ENCODE results near the gene PAN3. TPM values are rescaled to one million over a fixed set of nuclear protein-coding genes. Genes with fewer than 3 reads are reported as not detected.

PAN3 gene
- total RNA-seq, 1 donor from 2014 or later: 36.1 TPM

- no peaks in the 10 kb centered on the region for H3K9me3 ChIP-seq
- no peak overlapping the region for H3K4me3 ChIP-seq
- no peaks in the 10 kb centered on the region for H3K4me1 ChIP-seq
- H3K27ac ChIP-seq: no peak overlapping the region
- no peak for DNase-seq (ENCODE audit: extremely low spot score in 2 of 2)
- H3K36me3 ChIP-seq: no peaks in the 10 kb centered on the region
- TF ChIP-seq POLR2A (IDR thresholded peaks at IDR 0.05) (no peak), POLR2AphosphoS5 (IDR thresholded peaks at IDR 0.05; ENCODE audit: insufficient read depth in 1 of 2, low read depth in 1 of 2) (no peak), CTCF (IDR thresholded peaks at IDR 0.05) (no peak)
- no peaks in the 10 kb centered on the region for H3K27me3 ChIP-seq
- intact Hi-C loops (cut with DNase I): no loop called here
Measured at GRCh38 chr13:28229522-28230411, 91.4 kb downstream of the PAN3 start.

GRCh38 chr13:28231642-28232041 lies 93.3 kb downstream of the PAN3 start:
- no peaks in the 10 kb centered on the region for H3K9me3 ChIP-seq
- DNase-seq (ENCODE audit: extremely low spot score in 2 of 2): no peak
- intact Hi-C loops (cut with DNase I): no loop called here
- H3K4me3 ChIP-seq: no peak overlapping the region
- H3K27ac ChIP-seq: no peak overlapping the region
- H3K4me1 ChIP-seq: no peaks in the 10 kb centered on the region
- H3K27me3 ChIP-seq: no peaks in the 10 kb centered on the region
- no peak for TF ChIP-seq CTCF (IDR thresholded peaks at IDR 0.05)
- TF ChIP-seq POLR2AphosphoS5 (IDR thresholded peaks at IDR 0.05; ENCODE audit: insufficient read depth in 1 of 2, low read depth in 1 of 2): no peak
- no peak for TF ChIP-seq POLR2A (IDR thresholded peaks at IDR 0.05)
- no peaks in the 10 kb centered on the region for H3K36me3 ChIP-seq

GRCh38 chr13:28237944-28238343 lies 99.6 kb downstream of the PAN3 start:
- H3K36me3 ChIP-seq: no peaks in the 10 kb centered on the region
- intact Hi-C loops (cut with DNase I): no loop called here
- TF ChIP-seq CTCF (IDR thresholded peaks at IDR 0.05) (no peak), POLR2AphosphoS5 (IDR thresholded peaks at IDR 0.05; ENCODE audit: insufficient read depth in 1 of 2, low read depth in 1 of 2) (no peak), POLR2A (IDR thresholded peaks at IDR 0.05) (no peak)
- DNase-seq (ENCODE audit: extremely low spot score in 2 of 2): no peak
- peaks cover 7% of the 10 kb centered on the region for H3K4me1 ChIP-seq
- H3K27me3 ChIP-seq: no peaks in the 10 kb centered on the region
- no peak overlapping the region for H3K4me3 ChIP-seq
- no peak overlapping the region for H3K27ac ChIP-seq
- no peaks in the 10 kb centered on the region for H3K9me3 ChIP-seq

GRCh38 chr13:28239374-28239773 lies 101.0 kb downstream of the PAN3 start:
- H3K27ac ChIP-seq: no peak overlapping the region
- no peak for DNase-seq (ENCODE audit: extremely low spot score in 2 of 2)
- no peaks in the 10 kb centered on the region for H3K27me3 ChIP-seq
- H3K4me3 ChIP-seq: no peak overlapping the region
- H3K36me3 ChIP-seq: peaks cover 0 to 6% of the 10 kb centered on the region in 2 donors
- no peaks in the 10 kb centered on the region for H3K9me3 ChIP-seq
- intact Hi-C loops (cut with DNase I): no loop called here
- no peak for TF ChIP-seq POLR2A (IDR thresholded peaks at IDR 0.05)
- H3K4me1 ChIP-seq: peaks cover 7% of the 10 kb centered on the region

- DNase-seq (ENCODE audit: extremely low spot score in 2 of 2): no peak
- Histone ChIP-seq H3K4me1 (peaks cover 7% of the 10 kb centered on the region), H3K27me3 (no peaks in the 10 kb centered on the region), H3K4me3 (no peak overlapping the region), H3K9me3 (no peaks in the 10 kb centered on the region), H3K36me3 (peaks cover 0 to 6% of the 10 kb centered on the region in 2 donors), H3K27ac (no peak overlapping the region)
- TF ChIP-seq POLR2AphosphoS5 (IDR thresholded peaks at IDR 0.05; ENCODE audit: insufficient read depth in 1 of 2, low read depth in 1 of 2) (no peak), POLR2A (IDR thresholded peaks at IDR 0.05) (no peak), CTCF (IDR thresholded peaks at IDR 0.05) (no peak)
- intact Hi-C loops (cut with DNase I): no loop called here
Measured at GRCh38 chr13:28245465-28245864, 107.1 kb downstream of the PAN3 start.
